ENCODE measurements around the gene ADAT1. TPM values are rescaled to one million over a fixed set of nuclear protein-coding genes. Genes with fewer than 3 reads are reported as not detected.
A peak's percentile ranks its signal among the peaks of the same experiment; 100 is the strongest.

The ADAT1 gene
- total RNA-seq, 1 donor from 2014 or later = 104 TPM

DNA sequence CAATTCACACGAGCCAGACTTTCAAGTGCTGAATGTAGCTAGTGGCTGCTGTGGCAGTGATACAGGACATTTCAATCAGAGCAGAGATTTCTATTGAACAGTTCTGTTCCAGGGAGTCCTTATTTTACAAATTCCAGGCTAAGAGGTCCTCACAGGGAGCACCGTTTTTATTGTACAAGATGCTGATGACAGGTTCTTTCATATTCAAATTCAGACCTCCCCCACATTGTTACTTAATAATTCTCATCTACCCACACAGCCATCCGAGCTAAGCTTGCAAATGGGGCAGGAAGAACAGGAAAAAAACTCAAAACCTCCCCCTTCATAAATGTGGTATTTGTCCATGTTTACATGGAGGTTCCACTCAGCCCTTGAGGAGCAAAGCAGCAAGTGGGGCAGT lies 47.1 kb downstream of the ADAT1 start:
- DNase-seq = no peak

DNA sequence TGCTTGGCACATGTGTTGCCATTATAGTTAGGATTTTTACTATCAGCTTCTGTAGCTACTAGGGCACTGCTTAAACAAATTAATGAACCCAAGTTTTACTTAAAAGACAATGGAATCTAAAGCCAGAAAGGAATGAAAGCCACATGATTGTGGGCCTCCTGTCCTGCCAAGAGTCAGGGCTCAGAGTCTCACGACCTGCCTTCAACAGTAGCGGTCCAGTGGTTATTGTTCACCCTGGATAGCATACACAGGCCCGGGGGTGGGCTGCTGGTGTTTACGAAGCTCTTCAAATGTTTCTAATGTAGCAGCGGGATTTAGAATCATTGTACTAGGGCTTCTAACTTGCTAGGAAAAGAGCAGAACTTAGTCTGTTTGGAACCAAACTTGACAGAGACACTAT lies 49.1 kb downstream of the ADAT1 start:
- no peak for DNase-seq

DNA sequence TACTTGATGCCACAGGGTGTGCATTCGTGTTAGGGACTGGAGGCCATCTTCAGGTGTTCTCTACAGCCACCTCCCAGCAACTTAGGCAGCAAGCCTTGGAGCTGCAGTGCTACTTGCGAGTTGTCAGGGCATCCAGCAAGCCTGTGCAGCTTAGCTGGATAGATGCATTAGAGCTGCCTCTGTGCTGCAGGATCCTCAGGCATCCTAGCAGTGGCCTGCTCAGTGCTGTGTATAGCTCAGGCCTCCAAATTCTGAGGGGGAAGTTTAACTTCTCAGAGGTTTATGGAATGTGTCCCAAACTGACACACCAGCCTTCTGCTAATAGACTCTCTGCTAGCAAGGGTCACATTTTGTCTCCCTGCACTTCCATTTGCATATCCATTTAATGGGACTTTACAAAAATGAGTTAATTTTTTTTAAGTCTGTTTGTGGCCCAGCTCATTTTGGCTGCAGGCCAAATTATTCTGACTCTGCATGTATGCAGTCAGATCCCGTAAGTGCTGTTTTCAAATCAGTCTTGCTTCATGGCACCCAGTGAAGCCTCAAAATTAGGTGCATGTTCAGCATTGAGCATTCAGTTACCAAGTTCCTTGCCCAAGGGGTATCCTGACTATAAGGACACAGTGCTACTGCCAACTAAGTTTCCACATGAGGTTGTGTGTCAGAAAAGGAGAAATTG lies 50.1 kb downstream of the ADAT1 start:
- DNase-seq = no peak

DNA sequence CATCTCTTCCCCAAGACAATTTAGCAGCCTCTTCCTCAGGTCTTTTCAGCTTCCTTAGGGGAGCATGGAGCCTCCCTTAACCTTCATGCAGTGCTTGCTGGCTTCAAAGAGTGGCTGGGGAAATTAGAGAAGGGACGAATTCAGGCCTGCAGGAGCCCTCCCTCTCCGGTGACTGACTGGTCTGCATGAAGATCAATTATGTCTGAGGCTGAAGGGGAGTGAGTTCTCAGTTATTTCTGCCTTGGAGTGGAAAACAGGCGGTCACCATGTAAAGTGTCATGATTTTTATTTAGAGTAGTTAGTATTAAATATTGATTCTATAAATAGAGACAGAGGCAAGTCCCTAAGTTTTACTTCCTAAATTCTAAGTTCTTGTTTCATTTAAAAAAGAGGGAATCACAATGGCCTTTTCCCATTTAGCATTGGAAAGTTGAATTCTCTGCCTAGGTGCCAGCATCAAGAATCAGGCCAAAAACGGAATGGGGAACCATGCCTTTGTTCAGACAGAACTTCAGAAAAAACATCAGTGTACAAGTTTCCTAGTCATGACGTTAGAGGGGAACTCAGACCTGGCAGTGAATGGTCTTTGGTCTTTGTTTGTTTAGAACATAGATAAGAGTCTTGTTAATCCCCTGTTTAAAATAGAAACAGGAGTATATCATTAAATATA lies 52.5 kb downstream of the ADAT1 start:
- no peak for DNase-seq

DNA sequence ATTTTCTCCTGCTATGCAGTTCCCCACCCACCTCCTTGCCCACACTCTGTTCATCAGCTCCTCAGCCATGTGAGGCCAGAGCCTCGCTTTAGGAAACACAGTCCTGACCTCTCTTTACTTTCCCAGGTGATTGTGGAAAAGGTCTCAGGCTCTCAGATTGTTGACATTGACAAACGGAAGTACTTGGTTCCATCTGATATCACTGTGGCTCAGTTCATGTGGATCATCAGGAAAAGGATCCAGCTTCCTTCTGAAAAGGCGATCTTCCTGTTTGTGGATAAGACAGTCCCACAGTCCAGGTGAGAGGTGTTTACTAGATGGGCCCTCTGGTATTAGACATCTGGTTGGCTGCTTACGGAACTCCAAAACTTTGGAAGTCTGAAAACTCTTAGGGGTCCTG lies 55.2 kb downstream of the ADAT1 start:
- DNase-seq = no peak

DNA sequence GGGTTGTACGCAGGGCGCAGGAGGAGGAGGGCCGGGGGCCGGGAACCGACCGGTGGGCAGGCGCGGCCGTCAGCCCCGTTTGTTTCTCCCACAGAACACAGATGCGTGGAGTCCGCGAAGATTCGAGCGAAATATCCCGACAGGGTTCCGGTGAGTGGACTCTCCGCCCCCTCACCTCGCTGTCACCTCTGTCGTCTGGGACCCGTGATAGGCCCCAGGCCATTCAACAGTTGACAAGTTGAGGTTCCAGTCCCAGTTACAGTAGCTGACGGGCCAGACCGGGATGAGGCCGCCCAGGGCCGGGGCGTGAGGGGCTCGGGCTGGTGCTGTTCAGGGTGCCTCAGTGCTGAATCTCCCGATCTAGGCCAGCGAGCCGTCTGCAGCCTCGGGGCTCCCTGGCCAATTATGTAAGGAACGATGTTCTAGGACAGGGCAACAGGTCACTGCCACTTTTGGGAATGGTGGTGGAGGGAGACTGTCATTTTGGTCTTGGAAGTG lies 56.3 kb downstream of the ADAT1 start:
- peak; percentile 31 for DNase-seq

DNA sequence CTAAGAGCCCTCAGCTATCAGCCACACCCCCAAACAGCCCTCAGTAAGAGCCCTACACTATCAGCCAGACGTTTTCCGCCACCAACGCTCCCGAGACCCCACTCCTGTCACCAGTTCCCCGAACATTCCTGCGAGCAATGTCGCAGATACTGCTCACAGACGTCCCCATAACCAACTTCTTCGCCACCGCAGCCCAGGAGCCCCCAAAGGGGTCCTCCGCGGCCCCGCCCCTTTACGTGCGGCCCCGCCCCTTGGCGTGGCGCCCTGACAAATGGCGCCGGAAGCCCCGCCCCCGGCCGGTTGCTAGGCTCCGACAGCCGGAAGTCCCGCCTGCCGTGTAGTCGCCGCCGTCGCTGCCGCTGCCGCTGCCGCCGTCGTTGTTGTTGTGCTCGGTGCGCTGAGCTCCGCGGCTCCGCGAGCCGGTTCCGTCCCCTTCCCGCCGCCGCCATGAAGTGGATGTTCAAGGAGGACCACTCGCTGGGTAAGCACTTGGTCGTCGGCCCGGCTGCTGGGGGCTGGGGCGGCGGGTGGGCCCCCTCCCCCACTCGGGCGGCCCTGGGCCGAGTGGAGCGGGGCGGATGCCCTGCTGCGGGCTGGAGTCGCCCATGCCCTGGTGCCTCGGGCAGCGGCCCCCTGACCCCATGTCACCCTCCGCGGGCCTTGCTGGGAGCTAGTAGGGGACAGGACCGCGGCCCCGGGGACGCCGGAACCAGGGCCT lies 56.9 kb downstream of the ADAT1 start, which contains the start of gene GABARAPL2:
TSS of gene GABARAPL2 (plus strand) at position 340 of the 718 bp plus-strand sequence. CDS start at position 448, 108 bp downstream.
- peak; percentile 88 for DNase-seq

DNA sequence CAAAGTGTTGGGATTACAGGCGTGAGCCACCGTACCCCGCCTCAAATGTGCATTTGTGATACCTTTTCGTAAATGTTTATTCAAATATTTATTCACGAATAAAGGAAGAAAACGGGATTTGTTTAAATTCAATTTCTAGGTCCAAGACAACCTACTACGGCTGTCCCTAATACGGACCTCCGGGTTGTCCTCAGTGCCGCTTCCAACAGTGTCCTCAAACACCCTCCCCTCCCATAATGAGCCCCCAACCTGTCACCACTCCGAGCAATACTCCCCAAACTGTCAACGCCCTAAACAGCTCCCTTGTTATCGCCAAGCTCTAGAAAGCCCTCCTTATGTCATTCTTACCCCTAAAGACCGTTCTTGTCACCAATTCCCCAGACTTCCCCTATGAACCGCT lies 57.4 kb downstream of the ADAT1 start:
- no peak for DNase-seq

DNA sequence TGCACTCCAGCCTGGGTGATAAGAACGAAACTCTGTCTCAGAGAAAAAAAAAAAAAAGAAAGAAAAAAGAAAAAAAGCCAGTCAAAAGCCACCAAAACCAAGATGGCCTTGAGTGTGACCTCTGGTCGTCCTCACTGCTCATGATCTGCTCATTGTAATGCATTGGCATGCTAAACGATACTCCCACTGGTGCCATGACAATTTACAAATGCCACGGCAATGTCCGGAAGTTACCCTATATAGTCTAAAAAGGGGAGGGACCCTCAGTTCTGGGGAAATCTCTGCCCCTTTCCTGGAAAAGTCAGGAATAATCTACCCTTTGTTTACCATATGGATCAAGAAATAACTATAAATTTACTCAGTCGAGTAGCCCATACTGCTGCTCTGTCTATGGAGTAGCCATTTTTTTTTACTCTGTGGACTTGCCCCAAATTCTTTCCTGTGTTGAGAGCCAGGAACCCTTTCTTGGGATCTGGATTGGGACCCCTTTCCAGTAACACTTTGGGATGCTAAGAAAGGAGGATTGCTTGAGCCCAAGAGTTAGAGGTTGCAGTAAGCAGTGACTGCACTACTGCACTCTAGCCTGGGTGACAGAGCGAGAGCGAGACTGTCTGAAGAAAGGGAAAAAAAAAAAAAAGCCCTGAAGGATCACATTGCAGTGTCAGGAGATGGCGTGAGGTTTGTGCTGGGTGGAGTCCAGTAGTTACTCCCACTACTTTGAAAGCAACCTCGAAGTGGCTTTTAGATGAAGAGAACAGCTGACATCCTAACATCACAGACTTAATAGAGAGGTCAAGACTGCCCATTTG lies 63.3 kb downstream of the ADAT1 start:
- DNase-seq = no peak

DNA sequence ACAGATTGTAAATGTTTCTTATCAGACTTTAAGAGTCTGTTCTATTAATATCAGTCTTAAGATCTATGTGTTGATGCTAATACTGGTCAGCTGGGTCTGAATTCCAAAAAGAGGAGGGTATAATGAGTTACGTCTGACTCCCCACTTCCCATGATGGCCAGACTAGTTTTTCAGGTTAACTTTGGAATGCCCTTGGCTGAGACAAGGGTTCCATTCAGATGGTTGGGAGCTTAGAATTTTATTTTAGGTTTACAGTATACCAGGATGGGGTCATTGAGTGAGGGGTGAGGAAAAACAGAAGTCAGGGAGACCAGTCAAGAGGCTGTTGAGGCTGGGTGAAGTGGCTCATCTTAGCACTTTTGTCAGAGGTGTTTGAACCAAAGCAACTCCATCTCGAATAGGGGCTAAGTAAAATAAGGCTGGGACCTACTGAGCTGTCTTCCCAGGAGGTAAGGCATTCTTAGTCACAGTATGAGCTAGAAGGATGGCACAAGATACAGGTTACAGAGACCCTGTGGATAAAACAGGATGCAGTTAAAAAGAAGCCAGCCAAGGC lies 64.2 kb downstream of the ADAT1 start:
- no peak for DNase-seq

DNA sequence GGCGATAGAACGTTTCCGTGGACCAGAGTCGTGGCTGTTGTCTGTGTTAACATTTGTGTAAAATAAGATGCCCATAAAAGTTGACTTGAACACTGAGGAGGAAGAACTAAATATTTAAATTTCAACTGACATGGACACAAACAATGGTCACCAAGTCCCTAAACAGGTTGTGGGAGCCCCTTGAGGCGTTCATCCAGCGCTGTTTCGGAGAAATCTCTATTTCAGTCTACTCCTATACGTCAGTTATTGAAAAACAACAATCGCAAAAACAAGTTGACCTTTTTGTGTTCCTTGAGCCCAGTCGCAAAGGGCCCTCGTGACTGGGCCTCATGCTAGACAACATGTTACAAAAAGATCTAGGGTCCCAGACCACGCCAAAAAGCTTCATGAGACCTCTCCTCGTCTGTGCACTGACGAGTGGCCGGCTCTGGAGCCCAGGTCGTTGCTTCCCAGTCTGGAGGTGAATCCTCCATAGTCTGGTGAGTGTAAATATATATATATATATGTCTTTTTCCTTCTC lies 66.6 kb downstream of the ADAT1 start:
- DNase-seq = no peak

DNA sequence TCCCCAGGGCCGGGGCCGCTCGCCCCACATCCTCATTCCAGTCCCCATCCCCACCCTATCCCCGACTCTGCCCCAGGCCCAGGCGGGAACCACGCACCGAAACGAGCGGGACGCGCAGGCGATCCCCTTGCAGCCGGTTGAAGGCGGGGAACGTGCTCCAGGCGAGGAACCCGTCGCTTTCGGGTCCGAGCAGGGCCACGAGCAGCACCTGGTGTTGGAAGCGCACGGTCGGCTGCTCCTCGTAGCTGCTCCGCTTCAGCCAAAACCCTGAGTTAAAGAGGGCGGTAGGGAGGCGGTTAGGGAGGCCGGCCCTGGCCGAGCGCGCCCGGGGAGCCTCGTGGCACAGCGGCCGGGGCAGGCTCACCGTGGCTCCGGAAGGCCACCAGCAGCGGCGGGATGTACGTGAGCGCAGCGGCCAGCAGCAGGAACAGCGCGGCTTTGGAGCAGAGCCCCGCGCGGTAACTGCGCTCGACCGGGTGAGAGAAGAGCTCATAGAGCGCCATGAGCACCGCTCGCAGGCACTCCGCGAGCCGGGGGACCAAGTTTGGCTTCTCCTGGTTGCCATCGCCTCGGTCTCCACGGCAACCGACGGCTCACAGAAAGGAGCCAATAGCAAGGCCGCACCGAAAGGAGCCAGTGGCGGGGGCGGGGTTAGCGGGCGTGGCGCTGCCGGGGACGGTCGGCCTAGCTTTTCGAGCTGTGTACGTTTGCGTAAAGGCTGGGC lies 67.2 kb downstream of the ADAT1 start, which contains the start of gene TMEM231:
TSS of gene TMEM231 (minus strand) at position 546 of the 724 bp plus-strand sequence. CDS start at position 503, 43 bp downstream.
- peak; percentile 94 for DNase-seq

DNA sequence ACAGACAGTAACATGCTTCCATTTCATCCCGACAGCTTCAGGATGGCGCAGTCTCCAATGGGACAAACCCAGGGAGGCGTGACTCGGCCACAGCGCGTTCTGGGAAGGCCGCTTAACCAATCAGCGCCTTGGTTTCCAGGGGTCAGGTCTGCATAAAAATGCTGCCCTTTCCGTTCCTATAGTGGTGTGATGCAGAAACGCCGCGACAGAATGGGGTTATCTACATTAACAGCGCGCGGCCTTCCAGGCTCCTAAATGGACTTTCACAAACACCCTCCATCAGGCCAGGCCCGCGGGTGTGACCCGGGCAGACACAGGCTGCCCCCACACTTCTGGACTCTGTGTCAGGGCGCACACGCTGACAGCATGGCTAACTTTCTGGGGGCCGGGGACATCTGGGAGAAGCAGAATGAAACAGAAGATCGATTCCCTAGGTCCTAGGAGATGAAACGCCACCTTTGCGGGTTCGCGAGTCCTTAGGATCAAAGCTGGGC lies 67.8 kb downstream of the ADAT1 start:
- peak; percentile 96 for DNase-seq

DNA sequence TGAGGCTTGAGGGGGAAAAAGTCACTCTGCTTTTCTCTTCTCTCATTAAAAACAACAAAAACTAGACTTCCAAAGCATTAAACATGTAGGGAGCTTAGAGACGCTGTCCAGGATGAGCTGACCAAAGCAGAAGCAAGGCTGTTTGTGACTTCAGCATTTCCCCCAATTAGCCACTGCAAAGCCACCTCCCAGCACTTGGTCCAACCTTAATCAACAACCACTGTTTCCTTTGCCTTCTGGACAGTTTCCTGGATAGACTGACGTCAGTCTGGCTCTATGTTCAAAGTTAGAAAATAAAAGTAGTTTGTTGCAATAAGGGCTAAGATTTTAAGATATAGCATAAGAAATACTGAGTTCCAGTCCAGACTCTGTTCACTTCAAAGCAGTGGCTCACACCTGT lies 70.1 kb downstream of the ADAT1 start:
- DNase-seq = peak; percentile 82

DNA sequence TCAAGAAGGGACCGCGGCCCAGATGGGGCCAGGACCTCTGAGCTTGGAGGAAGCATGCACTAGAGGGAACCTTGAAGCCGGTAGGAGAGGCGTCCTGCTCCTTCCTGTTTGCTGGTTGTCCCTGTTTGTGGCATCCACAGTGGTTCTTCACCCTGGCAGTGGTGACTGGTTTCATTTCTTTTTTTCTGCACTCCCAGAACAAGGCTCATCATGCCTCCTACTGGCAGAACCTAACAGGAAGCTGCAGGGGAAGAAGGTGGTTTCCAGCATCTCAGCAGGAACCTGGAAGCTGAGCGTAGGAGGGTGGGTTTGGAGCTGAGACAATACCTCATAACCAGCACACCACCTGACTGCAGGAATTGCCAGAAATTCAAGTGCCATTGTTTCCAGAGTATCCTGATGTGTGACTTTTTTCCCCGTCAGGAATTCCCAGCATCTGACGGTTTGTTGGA lies 72.8 kb downstream of the ADAT1 start:
- peak; percentile 98 for DNase-seq

Other genes starting within 250 kb of the ADAT1 start
- 71.6 and 82.4 TPM in 2 replicates for gene CFDP1, start 189.8 kb downstream of the ADAT1 start, total RNA-seq
- 36.2 and 56.2 TPM in 2 replicates for gene TMEM170A, start 158.6 kb downstream of the ADAT1 start, total RNA-seq
- gene CHST6, start 127.8 kb downstream of the ADAT1 start, total RNA-seq = 1.2 and 1.9 TPM in 2 replicates
- gene CHST5, start 87.2 kb downstream of the ADAT1 start, total RNA-seq = not detected in 2 replicates
- gene TMEM231, start 67.0 kb downstream of the ADAT1 start, total RNA-seq = 8.0 and 13.7 TPM in 2 replicates
- 89.5 and 91.2 TPM in 2 replicates for gene GABARAPL2, start 56.9 kb downstream of the ADAT1 start, total RNA-seq
- 184 and 218 TPM in 2 replicates for gene KARS1, start 24.4 kb upstream of the ADAT1 start, total RNA-seq
- 54.4 and 66.4 TPM in 2 replicates for gene TERF2IP, start 24.5 kb upstream of the ADAT1 start, total RNA-seq
- not detected in 2 replicates for gene CPHXL2, start 53.7 kb upstream of the ADAT1 start, total RNA-seq
- not detected in 2 replicates for gene DUXB, start 78.2 kb upstream of the ADAT1 start, total RNA-seq
- gene CPHXL, start 103.2 kb upstream of the ADAT1 start, total RNA-seq = not detected in 2 replicates

All from dermis blood vessel endothelial cell (primary cell).